A673 (cell line): Measurements from ENCODE around the gene CENPF.

ENCODE experiments used
- EZH2 ChIP-seq: fragments of 200-600 bp; sonication (generic); IDR thresholded peaks from 2 replicates; pipeline ENCODE4 v1.6.1; 2017; ENCODE audit warnings: borderline replicate concordance, low read depth, mild to moderate bottlenecking, mixed read lengths, antibody characterized with exemption, low read length; ENCODE audit not compliant: poor library complexity, severe bottlenecking
- TF ChIP-seq, protein P1 (sequence below): fragments of 300-800, 200-600 bp; sonication (generic); conservative IDR thresholded peaks from 2 replicates; pipeline ENCODE4 v1.5.1; 2017; ENCODE audit warnings: low read depth, mild to moderate bottlenecking, antibody characterized with exemption, low read length, moderate library complexity, mixed read lengths

- TF ChIP-seq, protein P1, sequence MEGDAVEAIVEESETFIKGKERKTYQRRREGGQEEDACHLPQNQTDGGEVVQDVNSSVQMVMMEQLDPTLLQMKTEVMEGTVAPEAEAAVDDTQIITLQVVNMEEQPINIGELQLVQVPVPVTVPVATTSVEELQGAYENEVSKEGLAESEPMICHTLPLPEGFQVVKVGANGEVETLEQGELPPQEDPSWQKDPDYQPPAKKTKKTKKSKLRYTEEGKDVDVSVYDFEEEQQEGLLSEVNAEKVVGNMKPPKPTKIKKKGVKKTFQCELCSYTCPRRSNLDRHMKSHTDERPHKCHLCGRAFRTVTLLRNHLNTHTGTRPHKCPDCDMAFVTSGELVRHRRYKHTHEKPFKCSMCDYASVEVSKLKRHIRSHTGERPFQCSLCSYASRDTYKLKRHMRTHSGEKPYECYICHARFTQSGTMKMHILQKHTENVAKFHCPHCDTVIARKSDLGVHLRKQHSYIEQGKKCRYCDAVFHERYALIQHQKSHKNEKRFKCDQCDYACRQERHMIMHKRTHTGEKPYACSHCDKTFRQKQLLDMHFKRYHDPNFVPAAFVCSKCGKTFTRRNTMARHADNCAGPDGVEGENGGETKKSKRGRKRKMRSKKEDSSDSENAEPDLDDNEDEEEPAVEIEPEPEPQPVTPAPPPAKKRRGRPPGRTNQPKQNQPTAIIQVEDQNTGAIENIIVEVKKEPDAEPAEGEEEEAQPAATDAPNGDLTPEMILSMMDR: peak; percentile 82
- no peak for TF ChIP-seq EZH2
Observed at GRCh38 chr1:214584805-214585766, 17.9 kb upstream of the CENPF start.
